ENCODE data around the gene CT47A1.
"Not testable (repeated sequence)": the region's sequence is repeated elsewhere in the genome, so short reads cannot be mapped to it uniquely, and the experiment has no call there.

Gene CT47A1

GRCh38 chrX:120985660-120986059 is at the start of gene CT47A1:
Gene CT47A1, minus strand, starts transcription at chrX:120985760. Its CDS starts 231 bp downstream, at chrX:120985529.
- not testable (repeated sequence) for DNase-seq (ENCODE audit: low read depth in 4 of 4, low spot score in 1 of 4)

DNA sequence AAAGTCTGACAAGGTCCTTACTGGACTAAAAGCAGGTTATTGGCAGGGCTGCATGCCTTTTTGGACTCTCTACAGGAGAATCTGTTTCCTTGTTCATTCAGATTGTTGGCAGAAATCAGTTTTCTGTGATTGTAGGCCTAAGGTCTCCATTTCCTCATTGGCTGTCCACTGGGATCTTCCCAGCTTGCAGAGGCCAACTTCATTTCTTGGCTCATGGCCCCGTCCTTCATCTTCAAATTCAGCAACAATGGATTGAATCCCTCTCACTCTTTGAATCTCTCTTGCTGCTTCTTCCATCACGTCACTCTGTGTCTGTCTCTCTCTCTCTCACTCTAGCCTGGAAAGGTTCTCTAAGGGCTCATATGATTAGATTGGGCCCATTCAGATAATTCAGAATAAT is 47.0 kb upstream of the CT47A1 start:
- no peak for DNase-seq (ENCODE audit: low read depth in 4 of 4, low spot score in 1 of 4)

GRCh38 chrX:121030083-121030482 is 44.5 kb upstream of the CT47A1 start:
- DNase-seq (ENCODE audit: low read depth in 4 of 4, low spot score in 1 of 4), result no peak

GRCh38 chrX:121028419-121028818 is 42.9 kb upstream of the CT47A1 start:
- no peak for DNase-seq (ENCODE audit: low read depth in 4 of 4, low spot score in 1 of 4)

DNA sequence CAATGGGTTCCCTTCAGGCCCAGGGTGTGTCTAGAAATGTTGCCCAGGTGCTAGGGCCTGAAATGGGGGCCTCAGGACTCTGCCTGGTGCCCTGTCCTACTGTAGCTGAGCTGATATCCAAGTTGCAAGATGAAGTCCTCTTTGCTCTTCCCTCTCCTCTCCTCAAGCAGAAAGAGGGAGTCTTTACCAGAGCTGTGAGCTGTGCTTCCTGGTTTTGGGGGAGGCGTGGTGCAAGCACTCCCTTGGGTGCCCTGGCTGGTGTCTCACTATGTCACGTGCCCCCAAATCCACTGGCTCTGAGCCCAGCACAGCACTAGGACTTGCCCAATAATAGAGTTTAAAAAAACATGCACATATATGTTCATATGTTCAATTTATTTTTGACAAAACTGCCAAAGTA is 29.3 kb upstream of the CT47A1 start:
- DNase-seq (ENCODE audit: low read depth in 4 of 4, low spot score in 1 of 4), result no peak

- no peak for DNase-seq (ENCODE audit: low read depth in 4 of 4, low spot score in 1 of 4)
These were observed 28.4 kb upstream of the CT47A1 start for GRCh38 chrX:121013897-121014455.

DNA sequence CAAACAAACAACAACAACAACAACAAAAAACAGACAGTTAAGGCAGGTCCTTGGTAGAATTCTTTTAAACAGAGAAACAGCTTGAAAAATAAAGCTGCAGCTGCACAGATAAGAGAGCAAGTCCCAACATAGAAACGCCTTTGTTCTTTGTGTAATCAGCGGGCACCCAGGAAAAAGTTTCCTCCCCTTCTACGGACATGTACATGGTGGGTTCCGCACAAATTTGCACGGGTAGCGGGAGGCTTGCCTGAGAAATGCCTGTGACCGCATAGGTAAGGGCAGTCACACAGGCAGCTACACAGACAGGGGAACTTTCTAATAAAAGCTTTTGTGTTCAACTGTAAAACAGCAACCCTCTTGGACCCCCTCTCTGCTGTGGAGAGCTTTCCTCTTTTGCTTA is 25.7 kb upstream of the CT47A1 start:
- DNase-seq (ENCODE audit: low read depth in 4 of 4, low spot score in 1 of 4), result no peak

GRCh38 chrX:121010218-121010617 is 24.7 kb upstream of the CT47A1 start:
- no peak for DNase-seq (ENCODE audit: low read depth in 4 of 4, low spot score in 1 of 4)

DNA sequence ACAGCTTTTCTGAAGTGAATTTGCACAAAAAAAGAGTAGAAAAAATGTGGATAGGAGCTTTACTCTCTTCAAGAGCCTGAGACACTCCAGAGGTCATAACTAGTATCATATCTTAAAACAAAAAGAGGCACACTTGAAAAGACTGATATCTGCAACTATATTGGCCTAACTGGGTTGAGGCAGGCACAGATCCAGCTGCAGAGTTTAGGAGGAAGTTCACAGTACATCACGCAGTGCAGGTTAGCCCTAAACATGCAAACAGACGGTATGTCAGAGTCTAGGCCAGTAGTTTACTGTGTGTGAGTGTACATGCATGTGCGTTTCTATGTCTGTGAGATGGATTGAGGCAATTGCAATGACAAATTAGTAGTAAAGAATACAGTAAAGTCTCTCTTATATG is 24.2 kb upstream of the CT47A1 start:
- DNase-seq (ENCODE audit: low read depth in 4 of 4, low spot score in 1 of 4), result no peak

- DNase-seq (ENCODE audit: low read depth in 4 of 4, low spot score in 1 of 4), result no peak
These were observed 23.4 kb upstream of the CT47A1 start for GRCh38 chrX:121008920-121009319.

GRCh38 chrX:121000589-121000988 is 15.0 kb upstream of the CT47A1 start:
- no peak for DNase-seq (ENCODE audit: low read depth in 4 of 4, low spot score in 1 of 4)

- no peak for DNase-seq (ENCODE audit: low read depth in 4 of 4, low spot score in 1 of 4)
These were observed 13.9 kb upstream of the CT47A1 start for GRCh38 chrX:120999413-120999812.

- DNase-seq (ENCODE audit: low read depth in 4 of 4, low spot score in 1 of 4), result not testable (repeated sequence)
These were observed 29.1 kb downstream of the CT47A1 start, which contains the start of gene CT47A7 for GRCh38 chrX:120956500-120956899. Gene CT47A7, minus strand, starts transcription at chrX:120956600. Its CDS starts 255 bp downstream, at chrX:120956345.
